Hepatocyte (in vitro differentiated cells): Measurements from ENCODE around the gene SLC30A5.

Experiments used
- EZH2 ChIP-seq: fragments of 200-600 bp; sonication (generic); IDR thresholded peaks from 2 replicates; pipeline ENCODE4 v1.6.1; 2016; ENCODE audit warnings: antibody characterized with exemption, mild to moderate bottlenecking, borderline replicate concordance
- TF ChIP-seq, protein P1 (sequence below): fragments of 200-600 bp; sonication (generic); IDR thresholded peaks from 2 replicates; pipeline ENCODE4 v1.5.1; 2016; ENCODE audit warnings: antibody characterized with exemption, mild to moderate bottlenecking; ENCODE audit not compliant: poor library complexity

DNA sequence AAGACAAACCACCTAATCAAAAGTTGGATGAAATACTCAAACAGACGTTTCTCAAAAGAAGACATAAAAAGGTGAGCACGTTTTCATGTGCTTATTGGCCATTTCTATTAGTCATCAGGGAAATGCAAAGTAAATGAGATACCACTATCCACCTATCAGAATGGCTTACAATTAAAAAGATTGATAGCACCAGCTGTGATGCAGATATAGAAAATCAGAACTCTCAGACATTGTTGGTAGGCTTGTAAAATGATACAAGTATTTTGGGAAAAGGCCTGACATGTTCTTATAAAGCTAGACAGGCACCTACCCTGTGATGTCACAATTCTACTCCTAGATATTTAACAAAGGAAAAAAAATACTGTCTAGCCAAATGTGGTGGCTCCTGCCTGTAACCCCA is 44.0 kb upstream of the SLC30A5 start:
- no peak for TF ChIP-seq EZH2
- TF ChIP-seq, protein P1, sequence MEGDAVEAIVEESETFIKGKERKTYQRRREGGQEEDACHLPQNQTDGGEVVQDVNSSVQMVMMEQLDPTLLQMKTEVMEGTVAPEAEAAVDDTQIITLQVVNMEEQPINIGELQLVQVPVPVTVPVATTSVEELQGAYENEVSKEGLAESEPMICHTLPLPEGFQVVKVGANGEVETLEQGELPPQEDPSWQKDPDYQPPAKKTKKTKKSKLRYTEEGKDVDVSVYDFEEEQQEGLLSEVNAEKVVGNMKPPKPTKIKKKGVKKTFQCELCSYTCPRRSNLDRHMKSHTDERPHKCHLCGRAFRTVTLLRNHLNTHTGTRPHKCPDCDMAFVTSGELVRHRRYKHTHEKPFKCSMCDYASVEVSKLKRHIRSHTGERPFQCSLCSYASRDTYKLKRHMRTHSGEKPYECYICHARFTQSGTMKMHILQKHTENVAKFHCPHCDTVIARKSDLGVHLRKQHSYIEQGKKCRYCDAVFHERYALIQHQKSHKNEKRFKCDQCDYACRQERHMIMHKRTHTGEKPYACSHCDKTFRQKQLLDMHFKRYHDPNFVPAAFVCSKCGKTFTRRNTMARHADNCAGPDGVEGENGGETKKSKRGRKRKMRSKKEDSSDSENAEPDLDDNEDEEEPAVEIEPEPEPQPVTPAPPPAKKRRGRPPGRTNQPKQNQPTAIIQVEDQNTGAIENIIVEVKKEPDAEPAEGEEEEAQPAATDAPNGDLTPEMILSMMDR = no peak
